NCI-H82 (cell line): ENCODE results near the gene N4BP3.

ENCODE experiments used
- DNase-seq: peaks from one replicate; lab custom pipeline; 2025; lab: John Stamatoyannopoulos, UW

The N4BP3 gene

DNA sequence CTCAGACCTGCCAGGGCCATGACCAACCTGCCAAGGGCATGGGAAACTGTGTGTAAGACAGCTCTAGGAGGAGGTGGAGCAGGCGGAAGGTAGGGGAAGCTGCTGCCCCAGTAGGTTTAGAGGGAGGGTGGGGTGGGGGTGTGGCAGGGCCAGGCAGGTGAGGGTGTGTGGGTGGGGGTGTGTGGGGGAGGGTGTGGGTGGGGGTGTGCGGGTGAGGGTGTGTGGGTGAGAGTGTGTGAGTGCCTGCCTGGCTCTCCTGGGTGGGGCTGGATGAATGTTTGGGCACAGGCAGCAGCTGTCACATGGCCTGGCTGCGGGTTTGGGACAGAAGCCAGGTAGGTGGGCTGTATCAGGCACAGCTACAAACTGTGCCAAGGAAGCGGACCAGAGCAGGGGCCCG is 8.8 kb upstream of the N4BP3 start:
- DNase-seq = no peak

DNA sequence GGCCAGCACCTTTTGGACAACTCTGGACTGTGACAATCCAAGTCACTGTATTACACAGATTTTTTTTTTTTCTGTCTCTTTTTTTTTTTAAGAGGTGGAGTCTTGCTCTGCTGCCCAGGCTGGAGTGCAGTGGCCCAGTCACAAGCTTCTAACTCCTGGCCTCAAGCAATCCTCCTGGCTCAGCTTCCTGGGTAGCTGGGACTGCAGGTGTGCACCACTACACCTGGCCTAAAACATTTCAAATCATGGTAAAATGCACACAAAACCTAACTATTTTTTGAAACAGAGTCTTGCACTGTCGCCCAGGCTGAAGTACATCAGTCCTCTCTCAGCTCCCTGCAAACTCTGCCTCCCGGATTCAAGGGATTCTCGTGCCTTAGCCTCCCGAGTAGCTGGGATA is 7.2 kb upstream of the N4BP3 start:
- no peak for DNase-seq

- DNase-seq = no peak
Measured at GRCh38 chr5:178106556-178107239, 6.6 kb upstream of the N4BP3 start.

DNA sequence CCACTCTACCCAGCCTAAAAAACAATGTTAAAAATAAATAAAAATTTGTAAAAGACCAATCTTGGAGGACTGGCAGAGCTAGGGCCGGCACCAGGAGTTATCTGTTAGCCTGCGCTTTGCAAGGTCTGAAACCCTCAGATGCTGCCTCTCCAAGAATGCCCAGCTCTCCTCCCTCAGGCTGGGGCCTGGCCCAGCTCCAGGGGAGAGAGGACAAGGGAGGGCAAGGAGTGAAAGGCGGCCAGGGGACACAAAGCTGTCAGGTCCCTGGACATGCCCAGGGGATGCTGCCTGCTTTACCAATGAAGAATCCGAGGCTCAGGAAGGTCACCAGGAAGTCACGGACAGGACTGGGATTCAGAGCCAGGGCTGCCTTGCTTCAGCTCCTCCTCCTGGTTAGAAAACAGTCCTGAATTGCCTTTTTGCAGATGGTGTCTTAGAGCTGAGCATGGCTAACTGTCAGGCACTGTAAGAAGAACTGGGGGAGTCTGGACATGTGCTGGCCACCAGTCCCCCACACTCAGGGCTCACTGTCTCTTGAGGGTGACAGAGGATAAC is 5.5 kb upstream of the N4BP3 start:
- DNase-seq = no peak

DNA sequence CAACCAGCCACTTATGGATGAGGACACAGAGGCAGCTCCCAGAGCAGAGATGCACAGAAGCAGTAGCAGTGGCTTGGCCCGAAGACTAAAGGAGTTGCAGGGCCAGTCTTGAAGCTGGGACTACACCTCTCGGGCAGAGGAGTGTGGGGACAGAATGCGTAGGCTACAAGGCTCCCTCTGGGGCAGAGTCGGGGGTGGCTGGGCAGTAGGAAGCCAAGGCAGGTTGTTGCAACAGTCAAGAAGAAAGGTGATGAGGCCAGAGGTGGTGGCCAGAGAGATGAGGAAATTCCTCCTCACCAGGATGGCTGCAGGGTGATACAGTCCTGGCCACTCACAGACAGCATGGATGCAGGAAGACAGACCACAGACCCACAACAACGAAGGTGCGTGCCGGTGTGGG is 4.9 kb upstream of the N4BP3 start:
- no peak for DNase-seq

GRCh38 chr5:178108966-178109365 is 4.4 kb upstream of the N4BP3 start:
- DNase-seq = no peak

GRCh38 chr5:178110511-178110910 is 2.8 kb upstream of the N4BP3 start:
- DNase-seq = no peak

- no peak for DNase-seq
Measured at GRCh38 chr5:178111925-178112324, 1.4 kb upstream of the N4BP3 start.

DNA sequence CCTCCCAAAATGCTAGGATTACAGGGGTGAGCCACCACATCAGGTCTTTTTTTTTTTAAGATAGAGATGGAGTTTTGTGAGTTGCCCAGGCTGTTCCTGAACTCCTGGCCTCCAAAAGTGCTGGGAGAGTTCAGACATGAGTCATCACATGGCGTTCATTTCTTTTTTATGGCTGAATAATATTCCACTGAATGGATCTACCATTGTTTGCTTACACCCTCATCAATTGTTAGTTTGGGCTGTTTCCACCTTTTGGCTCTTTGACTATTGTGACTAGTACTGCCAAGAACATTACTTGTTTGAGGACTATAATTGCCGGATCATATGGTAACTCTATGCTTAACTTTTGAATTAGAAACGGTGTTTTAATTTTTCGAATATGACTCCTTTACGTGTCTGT is 787 bp upstream of the N4BP3 start:
- DNase-seq = no peak

- DNase-seq = no peak
Measured at GRCh38 chr5:178113841-178114324, 551 bp downstream of the N4BP3 start.

- DNase-seq = peak; percentile 15
Measured at GRCh38 chr5:178114325-178115135, 1.2 kb downstream of the N4BP3 start.

- DNase-seq = peak; percentile 46
Measured at GRCh38 chr5:178115136-178115813, 1.9 kb downstream of the N4BP3 start.

GRCh38 chr5:178115814-178116142 is 2.4 kb downstream of the N4BP3 start:
- DNase-seq = no peak

- DNase-seq = peak; percentile 76
Measured at GRCh38 chr5:178116143-178116885, 3.0 kb downstream of the N4BP3 start.

- no peak for DNase-seq
Measured at GRCh38 chr5:178117923-178118701, 4.8 kb downstream of the N4BP3 start.

DNA sequence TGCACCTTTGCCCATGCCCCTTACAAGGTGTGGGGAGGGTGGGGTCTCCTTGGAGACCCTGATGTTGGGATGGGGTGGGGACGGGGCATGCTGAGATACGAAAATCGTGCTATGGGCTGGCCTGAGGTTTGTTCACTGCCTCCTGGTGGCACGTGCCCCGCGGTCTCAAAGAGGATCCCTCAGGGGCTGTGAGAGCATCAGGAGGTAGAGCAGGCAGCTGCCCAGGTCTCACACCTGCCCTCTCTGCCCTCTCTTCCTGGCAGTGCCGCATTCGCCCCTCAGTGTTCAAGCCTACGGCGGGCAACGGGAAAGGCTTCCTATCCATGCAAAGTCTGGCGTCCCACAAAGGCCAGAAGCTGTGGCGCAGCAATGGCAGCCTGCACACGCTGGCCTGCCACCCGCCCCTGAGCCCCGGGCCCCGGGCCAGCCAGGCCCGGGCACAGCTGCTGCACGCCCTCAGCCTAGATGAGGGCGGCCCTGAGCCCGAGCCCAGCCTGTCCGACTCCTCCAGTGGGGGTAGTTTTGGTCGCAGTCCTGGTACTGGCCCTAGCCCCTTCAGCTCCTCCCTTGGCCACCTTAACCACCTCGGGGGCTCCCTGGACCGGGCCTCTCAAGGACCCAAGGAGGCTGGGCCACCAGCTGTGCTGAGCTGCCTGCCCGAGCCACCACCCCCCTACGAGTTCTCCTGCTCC is 6.7 kb downstream of the N4BP3 start:
- no peak for DNase-seq

- peak; percentile 96 for DNase-seq
Measured at GRCh38 chr5:178120607-178121357, 7.5 kb downstream of the N4BP3 start.

DNA sequence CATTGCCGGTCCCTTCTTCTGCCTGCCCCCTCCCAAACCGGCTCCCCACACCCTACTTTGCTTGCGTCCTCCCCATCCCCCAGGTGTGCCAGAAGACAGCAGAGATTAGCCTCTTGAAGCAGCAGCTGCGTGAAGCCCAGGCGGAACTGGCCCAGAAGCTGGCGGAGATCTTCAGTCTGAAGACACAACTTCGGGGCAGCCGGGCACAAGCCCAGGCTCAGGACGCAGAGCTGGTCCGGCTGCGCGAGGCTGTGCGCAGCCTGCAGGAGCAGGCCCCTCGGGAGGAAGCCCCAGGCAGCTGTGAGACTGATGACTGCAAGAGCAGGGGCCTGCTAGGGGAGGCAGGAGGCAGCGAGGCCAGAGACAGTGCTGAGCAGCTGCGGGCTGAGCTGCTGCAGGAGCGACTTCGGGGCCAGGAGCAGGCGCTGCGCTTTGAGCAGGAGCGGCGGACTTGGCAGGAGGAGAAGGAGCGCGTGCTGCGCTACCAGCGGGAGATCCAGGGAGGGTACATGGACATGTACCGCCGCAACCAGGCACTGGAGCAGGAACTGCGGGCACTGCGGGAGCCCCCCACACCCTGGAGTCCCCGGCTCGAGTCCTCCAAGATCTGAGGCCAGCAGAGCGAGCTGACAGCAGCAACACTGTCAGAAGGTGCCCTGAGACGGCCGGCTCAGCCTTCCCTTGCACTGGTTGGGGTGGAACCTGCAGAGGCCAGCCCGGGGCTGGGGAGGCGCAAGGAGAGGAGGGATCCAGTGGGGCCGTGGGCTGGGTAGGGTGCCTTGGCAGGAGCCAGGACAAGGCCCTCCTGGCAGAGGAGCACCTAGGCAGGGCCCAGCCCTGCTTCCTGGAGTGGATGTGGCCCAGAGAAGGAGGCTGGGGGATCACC is 8.3 kb downstream of the N4BP3 start:
- DNase-seq = peak; percentile 69

DNA sequence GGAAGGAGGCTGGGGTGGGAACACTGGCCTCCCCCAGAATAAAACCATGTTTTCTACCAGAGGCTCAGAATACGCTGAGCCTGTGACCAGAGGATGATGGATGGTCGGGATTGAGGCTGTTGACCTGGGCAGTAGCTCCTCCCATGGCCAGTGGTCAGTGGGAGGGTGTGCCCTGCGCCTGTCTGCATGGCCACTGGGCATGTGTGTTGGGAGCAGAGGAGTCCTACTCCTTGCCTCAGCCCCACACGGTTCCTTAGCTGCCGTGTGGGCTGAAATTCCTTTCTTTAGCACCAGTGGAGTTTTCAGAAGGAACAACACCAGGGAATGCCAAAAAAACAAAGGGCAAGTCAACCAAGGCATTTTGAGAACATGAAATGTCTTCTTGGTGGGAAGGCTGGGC is 9.0 kb downstream of the N4BP3 start:
- DNase-seq = no peak
